Lower leg skin (tissue), 4 donors: ENCODE results near the gene CAMTA1. TPM values are rescaled to one million over a fixed set of nuclear protein-coding genes. Genes with fewer than 3 reads are reported as not detected.

Experiments
- DNase-seq, 2 donors: peaks; one replicate each; pipeline ENCODE4 v3.0.0-alpha.2; 2019; ENCODE audit warnings: low spot score in 2 of 2
- H3K4me3 ChIP-seq: fragments of 200-600 bp; sonication (generic); 2 replicates; pipeline ENCODE4 v1.5.1; 2017; ENCODE audit warnings: mild to moderate bottlenecking, low read depth; ENCODE audit not compliant: poor library complexity, severe bottlenecking
- CTCF ChIP-seq, 3 donors: fragments of 450-650 bp; IDR thresholded peaks; one replicate each; pipeline ENCODE4 v1.5.1; 2016; ENCODE audit warnings: antibody characterized with exemption in 3 of 3, mild to moderate bottlenecking in 3 of 3, moderate library complexity in 2 of 3
- POLR2A ChIP-seq, 2 donors: fragments of 450-650 bp; IDR thresholded peaks; one replicate each; pipeline ENCODE4 v1.6.1; 2016 to 2017; ENCODE audit warnings: antibody characterized with exemption in 2 of 2, mild to moderate bottlenecking in 1 of 2, moderate library complexity in 1 of 2
- WGBS, 2 donors: methylation state at CpG; one replicate each; pipeline ENCODE4 v1.1.5; 2018; 5-methylcytosine and 5-hydroxymethylcytosine counted together
- intact Hi-C: fragments of 100-400 bp; cut with DNase I; formaldehyde crosslinking; loops from one replicate; pipeline ENCODE4 v1.15.0; 2023; ENCODE audit warnings: low total_unique reads
- total RNA-seq, 4 donors: library from RNA; depleted of rRNA; stranded (reverse); fragments of >200 nt; gene quantifications; one replicate each; pipeline ENCODE4 v1.1.0, GENCODE V29; 2016

The CAMTA1 gene
- total RNA-seq, 4 donors from 2014 or later = 24.4 to 52.3 (median 32.9) TPM

GRCh38 chr1:6848816-6849215 is 63.6 kb downstream of the CAMTA1 start:
- 89 to 90% methylated on average over 3 of the region's 3 CpGs for WGBS, 2 donors
- TF ChIP-seq POLR2A (IDR thresholded peaks at IDR 0.05) (no peak), CTCF (IDR thresholded peaks at IDR 0.05) (no peak)
- intact Hi-C loops = no loop called here
- no peak for DNase-seq
- no peak overlapping the region for H3K4me3 ChIP-seq

- WGBS, 2 donors = 71 to 74% methylated on average over 4 of the region's 4 CpGs
- intact Hi-C loops = no loop called here
- no peak for DNase-seq
- no peak overlapping the region for H3K4me3 ChIP-seq
- TF ChIP-seq CTCF (IDR thresholded peaks at IDR 0.05) = no peak
- no peak for TF ChIP-seq POLR2A (IDR thresholded peaks at IDR 0.05)
Measured at GRCh38 chr1:6850537-6850936, 65.3 kb downstream of the CAMTA1 start.

- WGBS, 2 donors = 96 to 99% methylated on average over 6 of the region's 6 CpGs
Measured at GRCh38 chr1:6852136-6852890, 67.1 kb downstream of the CAMTA1 start.

GRCh38 chr1:6854166-6854565 is 68.9 kb downstream of the CAMTA1 start:
- 90 to 91% methylated on average over 4 of the region's 4 CpGs for WGBS, 2 donors

More at GRCh38 chr1:6852136-6852890, 67.1 kb downstream of the CAMTA1 start:
- H3K4me3 ChIP-seq = no peak overlapping the region
- no peak for DNase-seq
- intact Hi-C loops = no loop called here
- TF ChIP-seq CTCF (IDR thresholded peaks at IDR 0.05) (no peak), POLR2A (IDR thresholded peaks at IDR 0.05) (no peak)

GRCh38 chr1:6857831-6858230 is 72.6 kb downstream of the CAMTA1 start:
- no peak overlapping the region for H3K4me3 ChIP-seq
- intact Hi-C loops = no loop called here
- TF ChIP-seq CTCF (IDR thresholded peaks at IDR 0.05) = no peak
- TF ChIP-seq POLR2A (IDR thresholded peaks at IDR 0.05) = no peak
- no peak for DNase-seq
- WGBS, 2 donors = 94 to 95% methylated on average over 2 of the region's 2 CpGs

More at GRCh38 chr1:6854166-6854565, 68.9 kb downstream of the CAMTA1 start:
- no peak for DNase-seq
- intact Hi-C loops = no loop called here
- TF ChIP-seq POLR2A (IDR thresholded peaks at IDR 0.05) = no peak
- TF ChIP-seq CTCF (IDR thresholded peaks at IDR 0.05) = no peak
- no peak overlapping the region for H3K4me3 ChIP-seq

GRCh38 chr1:6858596-6858995 is 73.3 kb downstream of the CAMTA1 start:
- intact Hi-C loops = no loop called here
- 95% methylated on average over 3 of the region's 3 CpGs for WGBS, 2 donors
- no peak for DNase-seq
- H3K4me3 ChIP-seq = no peak overlapping the region
- no peak for TF ChIP-seq POLR2A (IDR thresholded peaks at IDR 0.05)
- no peak for TF ChIP-seq CTCF (IDR thresholded peaks at IDR 0.05)
